ENCODE data around the gene ADA.
"Not testable (repeated sequence)": the region's sequence is repeated elsewhere in the genome, so short reads cannot be mapped to it uniquely, and the experiment has no call there.

DNA sequence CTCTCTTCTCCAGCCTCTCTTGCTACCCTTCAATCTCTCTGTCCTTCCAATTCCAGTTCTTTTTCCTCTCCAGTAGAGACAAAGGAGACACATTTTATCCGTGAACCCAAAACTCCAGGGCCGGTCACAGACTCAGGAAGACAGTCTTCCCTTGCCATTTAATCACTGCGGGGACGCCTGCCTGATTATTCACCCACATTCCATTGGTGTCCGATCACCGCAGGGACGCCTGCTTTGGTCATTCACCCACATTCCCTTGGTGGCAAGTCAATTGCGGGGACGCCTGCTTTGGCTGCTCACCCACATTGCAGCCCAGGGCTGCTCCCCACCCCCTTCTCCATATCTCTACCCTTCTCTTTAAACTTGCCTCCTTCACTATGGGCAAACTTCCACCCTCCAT, 19.4 kb upstream of the ADA start:
- not testable (repeated sequence) for TF ChIP-seq RFX5, CHD1, POLR2A (IDR thresholded peaks at IDR 0.05; ENCODE audit: low read depth, low read length)
- TF ChIP-seq, protein P1, sequence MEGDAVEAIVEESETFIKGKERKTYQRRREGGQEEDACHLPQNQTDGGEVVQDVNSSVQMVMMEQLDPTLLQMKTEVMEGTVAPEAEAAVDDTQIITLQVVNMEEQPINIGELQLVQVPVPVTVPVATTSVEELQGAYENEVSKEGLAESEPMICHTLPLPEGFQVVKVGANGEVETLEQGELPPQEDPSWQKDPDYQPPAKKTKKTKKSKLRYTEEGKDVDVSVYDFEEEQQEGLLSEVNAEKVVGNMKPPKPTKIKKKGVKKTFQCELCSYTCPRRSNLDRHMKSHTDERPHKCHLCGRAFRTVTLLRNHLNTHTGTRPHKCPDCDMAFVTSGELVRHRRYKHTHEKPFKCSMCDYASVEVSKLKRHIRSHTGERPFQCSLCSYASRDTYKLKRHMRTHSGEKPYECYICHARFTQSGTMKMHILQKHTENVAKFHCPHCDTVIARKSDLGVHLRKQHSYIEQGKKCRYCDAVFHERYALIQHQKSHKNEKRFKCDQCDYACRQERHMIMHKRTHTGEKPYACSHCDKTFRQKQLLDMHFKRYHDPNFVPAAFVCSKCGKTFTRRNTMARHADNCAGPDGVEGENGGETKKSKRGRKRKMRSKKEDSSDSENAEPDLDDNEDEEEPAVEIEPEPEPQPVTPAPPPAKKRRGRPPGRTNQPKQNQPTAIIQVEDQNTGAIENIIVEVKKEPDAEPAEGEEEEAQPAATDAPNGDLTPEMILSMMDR (conservative IDR thresholded peaks at IDR 0.05; ENCODE audit: low read depth, low read length), result not testable (repeated sequence)
